Hindlimb muscle (tissue), 1 donor: ENCODE measurements around the gene TP53BP2. TPM values are rescaled to one million over a fixed set of nuclear protein-coding genes. Genes with fewer than 3 reads are reported as not detected.
A peak's percentile ranks its signal among the peaks of the same experiment; 100 is the strongest.
"Not testable (repeated sequence)": the region's sequence is repeated elsewhere in the genome, so short reads cannot be mapped to it uniquely, and the experiment has no call there.

Experiments used
- DNase-seq: peaks from one replicate; pipeline ENCODE4 v3.0.0-alpha.2; 2013
- polyA plus RNA-seq: library from polyadenylated mRNA; unstranded; fragments of 120-200 nt; gene quantifications from one replicate; pipeline ENCODE4 v1.2.1, GENCODE V29; 2013; ENCODE audit not compliant: insufficient read length

The TP53BP2 gene
- polyA plus RNA-seq, 1 donor: 33.6 TPM

DNA sequence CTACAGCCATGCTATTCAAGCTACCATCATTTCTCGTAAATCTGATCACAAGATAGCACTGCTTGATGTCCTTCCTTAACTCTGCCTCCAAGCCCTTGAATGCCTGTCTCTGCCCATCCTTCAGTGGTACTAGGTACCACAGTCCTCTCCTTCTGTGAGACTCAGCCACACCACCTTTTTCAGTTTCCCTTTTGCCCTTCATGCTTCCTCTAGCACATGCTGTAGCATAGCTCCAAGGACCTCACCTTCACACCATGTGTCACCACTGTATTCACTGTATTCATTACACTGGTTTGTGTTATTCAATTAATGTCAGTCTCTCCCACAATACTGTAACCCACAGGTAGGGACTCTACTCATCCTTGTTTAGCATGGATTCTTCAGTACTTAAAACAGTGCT lies 8.0 kb upstream of the TP53BP2 start:
- DNase-seq: no peak

DNA sequence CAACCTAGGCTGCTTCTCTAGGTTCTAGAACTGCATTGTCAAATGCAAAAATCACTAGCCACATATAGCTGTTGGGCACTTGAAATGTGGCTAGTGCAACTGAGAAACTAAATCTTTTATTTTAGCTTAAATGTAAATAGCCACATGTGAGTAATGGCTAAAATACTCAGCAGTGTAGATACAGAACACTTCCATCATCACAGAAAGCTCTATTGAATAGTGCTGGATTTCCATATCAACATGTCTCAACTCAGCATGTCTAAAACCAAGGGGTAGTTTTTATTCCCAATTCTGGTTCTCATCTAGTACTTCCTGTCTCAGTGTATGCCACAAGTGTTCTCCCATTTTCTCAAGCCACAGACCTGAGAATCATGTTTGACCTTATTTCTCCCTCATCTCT lies 7.5 kb upstream of the TP53BP2 start:
- DNase-seq: no peak

DNA sequence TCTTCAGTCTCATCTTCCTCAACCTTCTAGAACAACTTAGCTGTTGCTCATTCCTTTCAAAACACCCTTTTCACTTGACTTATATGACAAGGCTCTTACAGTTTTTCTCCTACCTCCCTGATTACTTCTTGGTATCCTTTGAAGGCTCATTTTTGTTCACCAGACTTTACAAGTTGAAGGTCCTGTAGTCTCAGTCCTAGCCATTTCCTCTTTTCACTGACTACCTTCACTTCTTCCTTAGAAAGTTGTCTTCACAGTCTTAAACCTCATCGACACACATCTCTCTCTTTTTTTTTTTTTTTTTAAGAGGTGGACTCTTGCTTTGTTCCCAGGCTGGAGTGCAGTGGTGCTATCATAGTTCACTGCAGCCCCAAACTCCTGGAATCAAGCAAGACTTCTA lies 6.6 kb upstream of the TP53BP2 start:
- no peak for DNase-seq

DNA sequence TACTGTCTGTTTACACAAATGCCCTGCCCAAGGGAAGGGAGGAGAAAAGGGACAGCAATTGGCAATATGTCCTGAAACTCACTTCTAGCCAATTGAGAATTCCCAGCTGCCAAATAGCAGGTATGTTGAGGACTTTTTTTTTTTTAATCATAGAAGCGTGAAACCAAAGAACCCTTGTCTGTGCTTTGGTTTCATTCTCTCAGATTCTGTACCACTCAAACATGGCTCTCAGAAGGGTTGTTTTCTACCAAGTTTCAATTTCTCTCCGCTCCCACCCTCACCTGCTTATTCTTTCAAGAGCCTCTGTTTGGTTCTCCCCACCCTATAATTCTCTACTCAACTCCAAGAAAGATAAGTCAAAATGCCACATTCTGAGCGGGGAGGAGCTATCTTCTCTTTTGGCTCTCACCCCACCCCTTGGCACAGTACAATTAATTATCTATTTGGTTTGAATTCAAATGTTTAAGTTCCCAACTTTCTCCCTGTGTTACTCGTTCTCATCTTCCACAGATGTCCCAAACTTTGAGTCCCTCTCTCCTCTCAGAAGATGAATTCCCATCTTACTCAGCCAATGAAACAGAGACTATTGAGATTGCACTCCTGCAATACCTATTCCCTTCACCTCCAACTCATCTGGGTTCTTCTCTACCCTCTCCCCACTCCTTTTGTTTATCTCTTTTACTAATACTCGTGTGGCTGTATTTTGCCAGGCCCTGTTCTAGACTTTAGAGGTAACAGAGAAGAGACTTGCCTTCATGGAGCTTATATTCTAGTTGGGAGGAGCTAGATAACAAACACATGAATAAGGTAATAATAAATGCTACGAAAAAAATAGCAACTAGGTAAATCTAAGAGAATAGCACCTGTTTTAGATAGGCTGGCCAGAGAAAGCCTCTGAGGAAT lies 3.9 kb upstream of the TP53BP2 start:
- no peak for DNase-seq

DNA sequence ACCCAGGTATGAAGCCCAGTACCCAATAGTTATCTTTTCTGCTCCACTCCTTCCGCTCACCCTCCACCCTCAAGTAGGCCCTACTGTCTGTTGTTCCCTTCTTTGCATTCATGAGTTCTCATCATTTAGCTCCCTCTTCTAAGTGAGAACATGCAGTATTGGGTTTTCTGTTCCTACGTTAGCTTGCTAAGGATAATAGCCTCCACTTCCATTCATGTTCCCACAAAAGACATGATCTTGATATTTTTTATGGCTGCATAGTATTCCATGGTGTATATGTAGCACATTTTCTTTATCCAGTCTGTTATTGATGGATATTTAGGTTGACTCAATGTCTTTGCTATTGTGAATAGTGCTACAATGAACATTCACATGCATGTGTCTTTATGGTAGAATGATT lies 2.8 kb upstream of the TP53BP2 start:
- no peak for DNase-seq

DNA sequence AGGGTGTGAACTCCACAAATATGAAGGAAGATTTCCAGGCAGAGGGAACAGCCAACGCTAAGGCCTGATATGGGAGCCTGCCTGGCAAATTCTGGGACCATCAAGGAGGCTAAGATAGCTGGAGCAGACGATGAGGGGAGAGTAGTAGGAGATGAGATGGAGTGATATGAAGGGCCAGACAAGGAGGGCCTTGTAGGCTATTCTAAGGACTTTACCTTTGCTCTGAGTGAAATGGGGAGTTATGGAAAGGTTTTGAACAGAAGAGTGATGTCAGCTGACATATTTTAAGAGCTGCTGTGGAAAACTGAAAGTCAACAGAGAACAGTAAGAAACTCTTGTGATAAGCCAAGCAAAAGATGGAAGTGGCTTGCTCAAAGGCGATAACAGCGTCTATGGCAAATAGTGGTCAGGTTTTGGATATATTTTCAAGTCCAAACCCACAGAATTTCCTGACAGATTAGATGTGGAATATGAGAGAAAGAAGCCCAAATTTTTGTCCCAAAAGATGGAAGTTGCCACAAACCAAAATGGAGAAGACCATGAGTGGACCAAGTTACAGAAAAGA lies 2.1 kb upstream of the TP53BP2 start:
- DNase-seq: no peak

DNA sequence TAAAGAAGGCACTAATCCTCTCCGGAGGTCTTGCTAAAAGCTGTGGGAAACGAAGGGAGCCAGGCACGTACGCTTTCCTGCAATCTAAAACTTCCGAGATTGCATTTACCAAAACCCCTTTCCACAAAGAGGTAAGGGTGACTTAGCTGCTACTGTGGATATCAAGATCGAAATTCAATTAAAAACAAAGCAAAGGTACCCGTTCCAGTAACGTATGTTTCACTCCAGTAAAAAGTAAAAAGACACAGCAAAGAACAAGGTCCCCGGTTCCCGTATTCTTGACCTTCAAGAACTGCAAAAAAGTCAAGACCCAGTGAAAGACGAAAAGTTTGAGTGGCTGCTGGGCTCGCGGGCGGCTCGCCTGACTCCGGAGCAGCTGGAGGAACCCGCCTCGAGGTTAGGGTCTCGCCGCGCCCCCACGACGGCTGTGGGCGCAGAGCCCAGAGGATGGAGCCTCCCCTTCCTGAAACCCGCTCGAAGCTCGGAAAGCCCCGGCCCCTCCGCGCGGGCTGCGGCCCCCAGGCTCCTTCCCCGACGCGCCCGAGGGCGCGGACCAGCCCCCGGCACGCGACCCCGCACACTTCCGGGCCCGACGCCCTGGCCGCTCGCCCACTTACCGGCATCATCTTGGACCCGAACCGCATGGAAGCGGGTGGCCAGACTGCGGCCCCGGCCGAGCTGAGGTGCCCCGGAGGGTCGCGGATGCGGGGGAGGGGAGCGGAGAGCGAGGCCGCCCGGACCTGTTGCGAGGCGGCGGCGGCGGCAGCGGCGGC lies 524 bp downstream of the TP53BP2 start:
- peak; percentile 87 for DNase-seq

DNA sequence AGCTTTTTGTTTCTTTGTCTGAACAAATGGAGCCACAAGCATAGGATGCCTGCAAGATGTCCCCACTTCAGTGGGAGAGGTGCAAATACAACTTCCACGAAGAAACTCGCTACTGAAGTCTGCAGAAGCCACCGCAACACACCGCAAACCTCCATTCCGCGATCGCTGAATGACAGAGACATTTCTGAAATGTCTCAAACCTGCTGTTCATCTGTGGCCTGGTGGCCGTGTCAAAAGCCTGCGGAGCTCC lies 1.0 kb downstream of the TP53BP2 start:
- no peak for DNase-seq

DNA sequence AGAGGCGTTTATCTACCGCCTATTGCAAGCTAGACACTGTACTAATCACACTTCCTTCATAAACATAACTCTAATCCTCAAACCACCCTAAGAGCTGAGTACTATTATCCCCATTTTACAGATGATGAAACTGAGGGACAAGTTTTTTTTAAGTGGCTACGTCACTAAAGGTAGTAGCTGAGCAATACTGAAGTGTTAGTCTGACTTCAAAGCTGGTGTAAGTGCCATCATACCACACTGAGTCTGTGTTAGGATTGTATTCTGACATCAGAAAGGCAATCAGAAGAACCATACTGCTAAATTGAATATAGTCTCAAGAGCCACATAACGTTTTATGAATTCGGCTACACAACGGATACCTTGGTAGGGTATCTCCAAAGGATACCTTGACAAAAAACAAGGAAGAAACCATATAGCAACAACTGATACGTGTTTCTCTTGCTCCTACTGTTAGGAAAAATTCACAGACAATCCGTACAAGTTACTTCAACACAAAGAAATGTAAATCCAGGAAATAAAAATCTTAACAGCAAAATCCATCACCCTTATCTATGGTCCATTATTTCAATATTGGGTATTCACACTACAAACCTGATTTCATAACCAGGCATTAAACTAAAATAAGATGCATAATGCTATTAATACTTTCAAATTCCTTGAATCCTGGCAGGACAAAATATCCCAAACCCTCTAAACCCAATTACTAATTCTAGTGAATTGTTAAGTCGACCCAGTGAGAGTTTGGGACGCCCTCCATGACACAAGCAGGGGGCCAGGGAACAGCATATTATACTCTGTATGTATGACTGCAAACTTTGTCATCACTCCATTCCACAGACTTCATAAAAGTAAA lies 1.6 kb downstream of the TP53BP2 start:
- no peak for DNase-seq

DNA sequence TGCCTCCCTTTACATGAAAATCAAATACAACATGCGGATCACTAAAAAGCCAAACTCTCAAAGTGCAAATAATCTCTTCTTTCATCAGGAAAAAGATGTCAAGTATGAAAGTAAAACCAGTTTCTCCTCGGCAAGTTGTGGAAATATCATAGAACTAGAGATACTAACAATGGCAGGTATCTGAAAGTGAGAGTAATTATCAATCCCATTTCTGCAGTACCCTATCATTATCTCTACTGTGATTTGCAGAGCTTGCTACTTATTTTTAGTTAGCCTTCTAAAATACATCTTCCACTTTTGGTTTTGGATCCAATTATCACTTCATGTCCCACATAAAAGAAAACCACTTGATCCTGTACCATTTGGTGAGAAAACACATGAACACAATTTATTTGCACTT lies 3.0 kb downstream of the TP53BP2 start:
- DNase-seq: no peak

DNA sequence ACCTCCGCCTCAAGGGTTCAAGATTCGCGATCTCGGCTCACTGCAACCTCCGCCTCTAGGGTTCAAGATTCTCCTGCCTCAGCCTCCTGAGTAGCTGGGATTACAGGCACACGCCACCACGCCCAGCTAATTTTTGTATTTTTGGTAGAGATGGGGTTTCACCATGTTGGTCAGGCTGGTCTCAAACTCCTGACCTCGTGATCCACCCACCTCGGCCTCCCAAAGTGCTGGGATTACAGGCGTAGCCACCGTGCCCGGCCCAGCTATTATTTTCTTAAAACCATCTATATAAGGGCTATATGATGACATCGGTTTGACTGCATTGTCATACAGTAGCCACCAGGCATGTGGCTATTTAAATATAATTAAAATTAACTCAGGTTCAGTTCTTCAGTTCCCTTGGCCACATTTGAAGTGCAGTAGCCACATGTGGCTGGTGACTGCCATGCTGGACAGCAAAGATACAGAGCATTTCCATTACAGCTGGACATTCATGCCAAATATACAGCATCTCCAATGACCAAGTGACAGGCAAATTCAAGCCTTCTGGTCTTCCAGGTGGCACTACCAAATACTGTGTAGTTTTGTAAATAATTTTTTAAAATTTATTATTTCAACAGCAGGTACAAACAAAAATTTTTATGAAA lies 3.6 kb downstream of the TP53BP2 start:
- not testable (repeated sequence) for DNase-seq

DNA sequence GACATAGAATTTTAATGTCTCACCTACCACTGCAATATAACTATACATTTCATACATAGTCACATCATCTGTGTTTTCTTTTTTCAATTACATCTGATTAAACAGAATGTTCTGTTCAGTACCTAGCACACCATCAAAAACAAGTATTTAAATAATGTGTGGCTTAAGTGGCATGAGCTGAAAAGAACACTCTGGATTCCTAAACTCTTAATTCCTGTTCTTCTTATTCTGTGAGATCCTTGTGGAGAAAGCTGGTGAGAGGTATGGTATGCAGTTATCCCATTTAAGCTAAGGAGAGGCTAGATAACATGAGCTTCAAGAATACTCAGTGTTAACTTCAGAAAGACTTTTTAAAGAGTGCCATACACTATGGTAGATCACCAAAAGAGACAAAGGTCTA lies 5.5 kb downstream of the TP53BP2 start:
- no peak for DNase-seq

DNA sequence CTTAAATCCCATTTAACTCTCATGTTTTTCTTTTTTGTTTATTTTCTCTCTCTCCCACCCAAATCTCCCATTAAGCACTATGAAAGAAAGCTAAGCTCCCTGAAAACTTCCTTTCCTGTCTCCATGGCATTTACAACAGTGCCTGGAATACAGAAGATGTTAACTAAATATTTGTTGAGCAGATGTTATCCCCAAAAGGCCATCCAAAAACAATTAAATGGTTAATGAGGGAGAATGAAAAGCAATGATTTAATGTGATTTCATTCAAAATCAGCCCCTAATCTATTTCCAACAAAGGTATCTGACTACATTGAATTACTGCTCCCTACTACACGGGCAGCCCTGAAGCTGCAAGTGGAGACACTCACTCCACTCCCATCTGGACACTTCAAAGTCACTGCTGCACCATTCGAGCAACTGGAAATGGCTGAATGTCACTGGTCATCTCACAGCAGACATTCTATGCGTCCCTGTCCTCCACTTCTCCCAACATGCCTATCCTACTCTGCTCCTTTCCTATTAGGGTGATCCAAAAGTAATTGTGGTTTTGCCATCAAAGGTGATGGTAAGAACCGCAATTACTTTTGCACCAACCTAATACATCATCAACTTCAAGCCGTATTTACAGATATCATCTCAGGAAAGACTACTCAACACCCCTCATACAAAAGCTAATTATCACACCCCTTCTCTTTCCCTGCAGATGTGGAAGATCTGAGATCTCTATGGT lies 7.5 kb downstream of the TP53BP2 start:
- DNase-seq: no peak

DNA sequence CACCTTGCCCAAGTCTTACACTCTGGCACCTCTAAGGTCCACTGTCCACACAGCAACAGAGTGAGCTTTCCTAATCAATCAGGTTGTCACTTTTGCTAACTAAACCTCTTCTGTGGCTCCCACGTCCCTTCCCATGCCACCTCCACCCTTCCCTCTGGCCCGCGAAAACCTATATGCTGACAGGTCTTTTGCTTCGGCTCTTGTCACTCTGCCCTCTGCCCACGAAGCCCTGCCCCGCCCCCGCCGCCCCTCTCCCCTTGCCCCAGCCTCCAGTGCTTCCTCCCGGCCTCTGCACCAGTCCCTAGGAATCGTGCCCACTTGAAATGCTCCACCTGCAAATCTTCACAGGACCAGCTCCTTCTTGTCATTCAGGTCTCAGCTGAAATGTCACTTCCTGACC lies 8.1 kb downstream of the TP53BP2 start:
- no peak for DNase-seq

DNA sequence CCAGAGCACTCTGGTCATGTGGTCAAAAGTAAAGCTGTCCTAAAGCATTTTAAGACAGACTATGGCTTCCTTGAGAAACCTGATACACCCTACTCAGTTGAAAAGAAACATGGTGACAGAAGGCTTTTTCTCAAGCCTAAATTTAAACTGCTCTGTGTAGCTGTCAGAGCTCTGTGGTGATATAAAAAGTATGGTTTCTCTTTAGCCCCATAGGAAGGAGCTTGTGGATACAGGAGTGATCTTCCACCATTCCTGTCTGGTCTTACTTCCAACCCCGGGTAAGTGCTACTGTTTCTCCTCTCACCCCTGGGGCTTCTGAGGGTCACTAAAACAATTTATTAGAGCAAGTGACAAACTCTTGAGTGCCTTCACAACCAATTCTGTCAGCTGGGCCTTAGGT lies 8.5 kb downstream of the TP53BP2 start:
- DNase-seq: no peak

DNA sequence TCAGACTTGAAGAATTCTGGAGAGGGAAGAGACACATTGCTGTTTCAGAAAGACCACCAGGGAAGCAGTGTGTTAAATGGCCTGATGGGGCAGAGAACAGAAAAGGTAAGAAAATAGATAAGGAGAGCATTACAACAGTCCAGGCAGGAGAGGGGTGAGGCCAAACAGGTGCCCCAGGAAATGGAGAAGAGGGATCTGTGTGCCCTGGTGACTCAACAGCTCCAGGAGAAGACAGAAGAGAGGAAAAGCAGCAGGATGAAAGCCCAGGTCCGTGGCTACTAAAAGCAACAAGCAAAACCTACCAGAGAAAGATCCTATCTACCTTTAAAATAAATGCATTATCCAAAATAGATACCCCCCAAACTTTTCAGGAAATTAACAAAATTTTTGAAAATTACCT lies 9.2 kb downstream of the TP53BP2 start:
- no peak for DNase-seq

DNA sequence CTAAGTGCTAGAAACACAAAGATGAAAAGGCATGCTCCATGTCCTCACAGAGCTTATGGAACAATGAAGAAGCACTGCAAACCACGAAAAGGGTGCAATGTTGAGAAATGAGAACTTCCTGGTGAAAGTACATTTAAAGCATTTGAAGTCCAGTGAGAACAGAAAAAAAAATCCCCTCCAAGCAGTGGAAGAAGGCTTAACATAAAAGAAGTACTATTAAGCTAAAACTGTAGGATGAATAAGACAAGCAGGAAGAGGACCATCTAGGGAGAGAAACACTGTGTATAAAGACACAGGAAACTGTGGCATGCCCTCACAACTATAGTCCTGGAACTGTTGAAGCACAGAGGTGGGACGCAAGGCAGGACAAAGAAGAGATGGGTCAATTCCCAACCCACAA lies 10.0 kb downstream of the TP53BP2 start:
- DNase-seq: no peak

DNA sequence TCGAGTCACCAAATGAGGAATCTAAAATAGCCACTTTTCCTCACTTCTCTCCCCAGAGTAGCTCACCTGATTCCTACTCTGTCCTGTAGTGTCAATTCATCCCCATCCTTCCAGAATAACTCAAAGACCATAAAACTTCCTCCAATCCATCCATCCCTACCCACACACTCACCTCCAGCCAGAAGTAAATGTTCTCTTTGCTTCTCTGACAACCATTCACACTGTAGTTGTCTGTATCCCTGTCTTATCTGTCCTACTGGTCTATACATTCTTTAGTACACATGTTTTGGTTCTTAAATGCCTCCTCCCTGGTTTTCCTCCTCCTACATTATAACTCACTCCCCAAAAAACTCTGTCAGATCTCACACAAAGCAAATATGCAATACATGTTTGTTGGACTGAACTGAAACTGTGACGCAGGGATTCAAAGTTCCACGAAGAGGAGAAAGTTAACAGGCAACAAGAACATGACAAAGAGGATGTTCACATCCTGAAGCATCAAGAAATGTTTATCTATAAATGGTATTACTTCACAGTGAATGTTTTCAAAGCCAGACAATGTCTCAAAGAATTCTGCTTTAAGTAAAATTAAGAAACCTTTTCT lies 11.0 kb downstream of the TP53BP2 start:
- DNase-seq: no peak

DNA sequence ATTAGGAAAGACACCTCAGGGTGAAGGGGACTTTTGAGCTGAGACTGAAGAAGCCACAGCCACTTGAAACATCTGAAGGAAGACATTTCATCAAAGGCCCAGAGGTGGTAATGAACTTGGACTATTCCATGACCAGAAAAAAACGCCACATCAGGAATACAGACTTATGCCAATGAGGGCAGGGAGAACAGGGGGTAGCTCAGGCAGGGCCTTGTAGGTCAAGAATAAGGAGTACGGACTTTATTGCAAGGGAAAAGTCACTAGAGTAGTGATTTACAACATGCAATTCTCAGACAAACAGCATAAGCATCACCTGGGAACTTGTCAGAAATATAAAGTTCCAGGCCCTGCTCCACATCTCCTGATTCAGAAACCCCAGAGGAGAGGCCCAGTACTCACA lies 11.8 kb downstream of the TP53BP2 start:
- no peak for DNase-seq

DNA sequence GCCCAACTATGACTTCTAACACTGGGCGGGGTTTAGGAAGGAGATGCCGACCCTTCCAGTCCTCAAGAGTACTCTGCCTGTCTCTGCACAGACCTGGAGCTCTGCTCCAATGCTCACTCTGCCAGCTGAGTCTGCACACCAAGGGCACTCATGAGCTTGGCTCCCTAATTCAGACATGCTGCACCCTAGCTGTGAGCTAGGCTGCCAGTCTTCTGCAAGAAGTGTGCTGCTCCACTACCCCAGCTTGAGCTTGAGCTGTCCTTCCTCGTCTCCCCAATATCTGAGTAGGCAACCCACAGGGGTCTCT lies 13.2 kb downstream of the TP53BP2 start:
- DNase-seq: no peak
